Heart right ventricle (tissue), 16 donors: ENCODE results near the gene SLC39A5. TPM values are rescaled to one million over a fixed set of nuclear protein-coding genes. Genes with fewer than 3 reads are reported as not detected.

Source experiments
- ATAC-seq, 8 donors: fragments of 200-7000 bp; cut with Tn5 transposase; one replicate each; pipeline ENCODE4 v1.9.1; 2020; ENCODE audit warnings: mild to moderate bottlenecking in 8 of 8, moderate library complexity in 8 of 8, moderate number of reproducible peaks in 1 of 8
- DNase-seq, 2 donors: peaks; one replicate each; pipeline ENCODE4 v3.0.0-alpha.2; 2020
- H3K27ac ChIP-seq, 10 donors: fragments of 200-600 bp; sonication (generic) in 2 of 10; one replicate each; pipeline versions ENCODE4 v1.5.0 to v1.8.0; 2020 to 2022; ENCODE audit warnings: mild to moderate bottlenecking in 3 of 10
- H3K27me3 ChIP-seq, 7 donors: fragments of 200-600 bp; one replicate each; pipeline ENCODE4 v1.8.0; 2021 to 2022; ENCODE audit warnings: mild to moderate bottlenecking in 2 of 7
- H3K36me3 ChIP-seq, 9 donors: fragments of 200-600 bp; sonication (generic) in 1 of 9; one replicate each; pipeline versions ENCODE4 v1.5.0 to v1.8.0; 2020 to 2022; ENCODE audit warnings: mild to moderate bottlenecking in 2 of 9
- H3K4me1 ChIP-seq, 9 donors: fragments of 200-600 bp; sonication (generic) in 1 of 9; one replicate each; pipeline versions ENCODE4 v1.5.0 to v1.8.0; 2020 to 2022; ENCODE audit warnings: mild to moderate bottlenecking in 4 of 9
- H3K4me3 ChIP-seq, 10 donors: fragments of 200-600 bp; sonication (generic) in 2 of 10; one replicate each; pipeline versions ENCODE4 v1.5.0 to v1.8.0; 2020 to 2022; ENCODE audit warnings: mild to moderate bottlenecking in 7 of 10, moderate library complexity in 2 of 10
- H3K9me3 ChIP-seq, 11 donors: fragments of 200-600 bp in 10 of 11; sonication (generic) in 2 of 11; one replicate each; pipeline versions ENCODE4 v1.5.0 to v1.8.0; 2013 to 2022; ENCODE audit warnings: mild to moderate bottlenecking in 2 of 11, control low read depth in 1 of 11, moderate library complexity in 1 of 11
- CTCF ChIP-seq, 9 donors: fragments of 200-600 bp; sonication (generic) in 2 of 9; IDR thresholded peaks; one replicate each; pipeline versions ENCODE4 v1.5.0 to v1.8.0; 2021 to 2022; ENCODE audit warnings: antibody characterized with exemption in 9 of 9, mild to moderate bottlenecking in 5 of 9, moderate library complexity in 1 of 9
- WGBS, 2 donors: extraction: QIAGEN DNeasy Blood & Tissue Kit; methylation state at CpG; one replicate each; pipeline ENCODE4 v1.1.7; 2013; ENCODE audit warnings: inconsistent platforms in 1 of 2; 5-methylcytosine and 5-hydroxymethylcytosine counted together
- intact Hi-C, 10 donors: fragments of 100-400 bp; cut with DNase I; formaldehyde crosslinking; loops; one replicate each; pipeline versions ENCODE4 v1.11.1 to v1.14.2; 2022
- polyA plus RNA-seq, 2 donors: library from polyadenylated mRNA; stranded (reverse); fragments of 200-250 nt; gene quantifications; one replicate each; pipeline ENCODE4 v1.2.3, GENCODE V29; 2013
- total RNA-seq, 10 donors: library from RNA; stranded (reverse); fragmentation: NEBNext Ultra II Directional in 3 of 10; extraction: Animal tissue kit (Norgen Biotek cat#: 25700) in 3 of 10; gene quantifications; one replicate each; pipeline versions ENCODE4 v1.2.1 to v1.2.4, GENCODE V29; 2021 to 2023
- donor health status: Arrhythmogenic right ventricular cardiomyopathy.
- donor health status: ischemic (EF 13 %, LVEDD 7.1; RV severe dilation, severe dysfunction).
- donor health status: healthy with polysubstance abuse.
- donor health status: DM: no; HTN: yes; CAD: no.
- donor health status: DM: no; HTN: no; CAD: no.
- donor health status: ischemic (EF 25% LVEDD 6.9; RV normal size, moderate dysfunction).
- donor health status: ischemic (EF 25% LVEDD 5.7; RV mildly dilated, moderate dysfunction).
- donor health status: healthy.
- donor health status: DM: yes; HTN: yes; CAD: no.
- donor health status: Ischemic cardiomyopathy.
- donor health status: ischemic (EF 35%, LVEDD 5.7; RV mildly dilated, moderate dysfunction).
- donor health status: nonischemic (EF 11% LVEDD 7.7; RV severe dilation, severe dysfunction).
- donor health status: DM: yes; HTN: yes; CAD: no.
- donor health status: PGD.
- donor health status: ischemic (EF 29% LVEDD 5.4; RV normal size, mild dysfunction).
- donor health status: nonischemic (EF 23%, LVEDD 6.1; RV moderate dilation, normal function).

Gene SLC39A5
- total and polyA plus RNA-seq, 12 donors: 0.20 to 0.59 TPM; not detected in 10

- H3K27me3 ChIP-seq: no peaks in the 10 kb centered on the region
- intact Hi-C loops: loop anchor here (1.0 to 10.0 kb wide), 12 partner anchors 29 to 145 kb away; partner anchors contain the start of genes ESYT1 (in 2 of the 10), ZC3H10 (in 2 of the 10), MYL6B (in 1 of the 10) and NABP2 (in 1 of the 10)
- peaks cover 0 to 30% (median 17%) of the 10 kb centered on the region in 9 donors for H3K36me3 ChIP-seq
- peak; percentile 63 to 81 (median 74) for TF ChIP-seq CTCF (IDR thresholded peaks at IDR 0.05)
- 1% methylated on average over 40 to 93 of the region's 93 CpGs for WGBS, 2 donors
- no peaks in the 10 kb centered on the region for H3K9me3 ChIP-seq
- DNase-seq (peak; percentile 87 to 88), ATAC-seq (peak; percentile 84 to 94 (median 92))
- peaks cover 6 to 39% (median 27%) of the 10 kb centered on the region in 9 donors for H3K4me1 ChIP-seq
- peak within 1 kb of the TSS; percentile 61 to 92 (median 86) for H3K4me3 ChIP-seq
- peak within 1 kb of the TSS; percentile 78 to 95 (median 92) for H3K27ac ChIP-seq
Observed at GRCh38 chr12:56189099-56189917, 40.5 kb upstream of the SLC39A5 start, which contains the start of gene SMARCC2. Gene SMARCC2 (minus strand): TSS chr12:56189483. CDS start chr12:56189461, 22 bp downstream.

- ATAC-seq (peak; percentile 36 to 83 (median 69)), DNase-seq (peak; percentile 74 to 81)
- WGBS, 2 donors: 1 to 2% methylated on average over 42 of the region's 42 CpGs
- TF ChIP-seq CTCF (IDR thresholded peaks at IDR 0.05): no peak
- no peaks in the 10 kb centered on the region for H3K27me3 ChIP-seq
- H3K9me3 ChIP-seq: no peaks in the 10 kb centered on the region
- H3K4me3 ChIP-seq: peak overlapping the region; percentile 48 to 92 (median 86)
- H3K4me1 ChIP-seq: peaks cover 6 to 39% (median 27%) of the 10 kb centered on the region in 9 donors
- peak overlapping the region; percentile 78 to 95 (median 92) for H3K27ac ChIP-seq
- intact Hi-C loops: loop anchor here (1.0 to 10.0 kb wide), 15 partner anchors 29 to 277 kb away; partner anchors contain the start of genes ESYT1 (in 2 of the 10), NABP2 (in 2 of the 10), SPRYD4 (in 2 of the 10) and ZC3H10 (in 2 of the 10)
- H3K36me3 ChIP-seq: peaks cover 0 to 22% (median 9%) of the 10 kb centered on the region in 9 donors
Observed at GRCh38 chr12:56189918-56190694, 39.7 kb upstream of the SLC39A5 start.

- ATAC-seq (no peak), DNase-seq (no peak)
- Histone ChIP-seq H3K27me3 (no peaks in the 10 kb centered on the region), H3K4me3 (peak overlapping the region; percentile 48 to 92 (median 86)), H3K36me3 (peaks cover 0 to 16% (median 3%) of the 10 kb centered on the region in 9 donors), H3K4me1 (peaks cover 6 to 39% (median 27%) of the 10 kb centered on the region in 9 donors), H3K9me3 (no peaks in the 10 kb centered on the region), H3K27ac (peak overlapping the region in 9 of 10 donors; percentile 83 to 95 (median 92))
- intact Hi-C loops: loop anchor here in 3 of 10 donors (2.0 to 10.0 kb wide), 4 partner anchors 34 to 277 kb away; partner anchors contain the start of genes SPRYD4 (in 2 of the 3) and NABP2 (in 1 of the 3)
- TF ChIP-seq CTCF (IDR thresholded peaks at IDR 0.05): no peak
- 26% methylated on average over 9 of the region's 9 CpGs for WGBS, 2 donors
Observed at GRCh38 chr12:56190695-56191155, 39.1 kb upstream of the SLC39A5 start.
